Ascending aorta (tissue), 2 donors: ENCODE measurements around the gene ALDH7A1. TPM values are rescaled to one million over a fixed set of nuclear protein-coding genes. Genes with fewer than 3 reads are reported as not detected.

Experiments used
- DNase-seq, 2 donors: peaks; one replicate each; pipeline ENCODE4 v3.0.0-alpha.2; 2019; ENCODE audit warnings: low spot score in 2 of 2
- H3K27ac ChIP-seq, 2 donors: fragments of 200-600 bp; sonication (generic); one replicate each; pipeline ENCODE4 v1.5.1; 2016 to 2017; ENCODE audit warnings: mild to moderate bottlenecking in 1 of 2
- H3K27me3 ChIP-seq: fragments of 200-600 bp; sonication (generic); one replicate; pipeline ENCODE4 v1.5.1; 2017
- H3K36me3 ChIP-seq, 2 donors: fragments of 200-600 bp; sonication (generic); one replicate each; pipeline ENCODE4 v1.5.1; 2016
- H3K4me1 ChIP-seq, 2 donors: fragments of 200-600 bp; sonication (generic); one replicate each; pipeline ENCODE4 v1.5.1; 2016 to 2017; ENCODE audit warnings: mild to moderate bottlenecking in 1 of 2
- H3K4me3 ChIP-seq, 2 donors: fragments of 200-600 bp; sonication (generic); one replicate each; pipeline ENCODE4 v1.5.1; 2016 to 2017; ENCODE audit warnings: mild to moderate bottlenecking in 1 of 2
- H3K9me3 ChIP-seq, 2 donors: fragments of 200-600 bp; sonication (generic); one replicate each; pipeline ENCODE4 v1.5.1; 2016
- CTCF ChIP-seq, 3 experiments: fragments of 200-600 bp in 2 of 3; fragments of 450-650 bp in 1 of 3; sonication (generic) in 2 of 3; IDR thresholded peaks; one replicate each; pipeline ENCODE4 v1.5.1; 2016 to 2019; ENCODE audit warnings: antibody characterized with exemption in 3 of 3, mild to moderate bottlenecking in 1 of 3, moderate library complexity in 1 of 3
- intact Hi-C: fragments of 100-400 bp; cut with DNase I; formaldehyde crosslinking; loops from one replicate; pipeline ENCODE4 v1.15.1; 2023
- total RNA-seq: library from RNA; depleted of rRNA; stranded (reverse); fragments of >200 nt; gene quantifications from one replicate; pipeline ENCODE4 v1.1.0, GENCODE V29; 2016

ALDH7A1 gene
- total RNA-seq, 1 donor from 2014 or later: 1.4 TPM

- TF ChIP-seq CTCF (IDR thresholded peaks at IDR 0.05): no peak
- DNase-seq: no peak
- Histone ChIP-seq H3K4me3 (no peak overlapping the region), H3K4me1 (no peaks in the 10 kb centered on the region), H3K27ac (no peak overlapping the region), H3K27me3 (no peaks in the 10 kb centered on the region), H3K9me3 (no peaks in the 10 kb centered on the region), H3K36me3 (peaks cover 42 to 72% of the 10 kb centered on the region in 2 donors)
- intact Hi-C loops: no loop called here
These were observed 20.3 kb upstream of the ALDH7A1 start for GRCh38 chr5:126615286-126615685.

GRCh38 chr5:126613941-126614592 lies 19.0 kb upstream of the ALDH7A1 start:
- no peak overlapping the region for H3K27ac ChIP-seq
- TF ChIP-seq CTCF (IDR thresholded peaks at IDR 0.05): no peak
- H3K4me1 ChIP-seq: no peaks in the 10 kb centered on the region
- peaks cover 46 to 74% of the 10 kb centered on the region in 2 donors for H3K36me3 ChIP-seq
- no peak for DNase-seq
- intact Hi-C loops: no loop called here
- no peak overlapping the region for H3K4me3 ChIP-seq
- H3K27me3 ChIP-seq: no peaks in the 10 kb centered on the region
- no peaks in the 10 kb centered on the region for H3K9me3 ChIP-seq

- peaks cover 36 to 72% of the 10 kb centered on the region in 2 donors for H3K36me3 ChIP-seq
These were observed 15.6 kb upstream of the ALDH7A1 start for GRCh38 chr5:126610616-126611015.

GRCh38 chr5:126610160-126610559 lies 15.1 kb upstream of the ALDH7A1 start:
- TF ChIP-seq CTCF (IDR thresholded peaks at IDR 0.05): no peak
- Histone ChIP-seq H3K4me3 (no peak overlapping the region), H3K27me3 (no peaks in the 10 kb centered on the region), H3K4me1 (peaks cover 0 to 2% of the 10 kb centered on the region in 2 donors), H3K36me3 (peaks cover 39 to 75% of the 10 kb centered on the region in 2 donors), H3K9me3 (no peaks in the 10 kb centered on the region), H3K27ac (no peak overlapping the region)
- DNase-seq: no peak
- intact Hi-C loops: no loop called here

More at GRCh38 chr5:126610616-126611015, 15.6 kb upstream of the ALDH7A1 start:
- Histone ChIP-seq H3K4me3 (no peak overlapping the region), H3K27me3 (no peaks in the 10 kb centered on the region), H3K27ac (no peak overlapping the region), H3K9me3 (no peaks in the 10 kb centered on the region), H3K4me1 (peaks cover 0 to 2% of the 10 kb centered on the region in 2 donors)
- intact Hi-C loops: no loop called here
- no peak for DNase-seq
- no peak for TF ChIP-seq CTCF (IDR thresholded peaks at IDR 0.05)

- Histone ChIP-seq H3K4me3 (no peak overlapping the region), H3K4me1 (peaks cover 0 to 15% of the 10 kb centered on the region in 2 donors), H3K36me3 (peaks cover 39 to 53% of the 10 kb centered on the region in 2 donors), H3K27ac (no peak overlapping the region), H3K27me3 (no peaks in the 10 kb centered on the region), H3K9me3 (no peaks in the 10 kb centered on the region)
- no peak for TF ChIP-seq CTCF (IDR thresholded peaks at IDR 0.05)
- intact Hi-C loops: no loop called here
- DNase-seq: no peak
These were observed 10.5 kb upstream of the ALDH7A1 start for GRCh38 chr5:126605525-126605924.
